ENCODE measurements around the gene CCNL1.

CCNL1 gene

DNA sequence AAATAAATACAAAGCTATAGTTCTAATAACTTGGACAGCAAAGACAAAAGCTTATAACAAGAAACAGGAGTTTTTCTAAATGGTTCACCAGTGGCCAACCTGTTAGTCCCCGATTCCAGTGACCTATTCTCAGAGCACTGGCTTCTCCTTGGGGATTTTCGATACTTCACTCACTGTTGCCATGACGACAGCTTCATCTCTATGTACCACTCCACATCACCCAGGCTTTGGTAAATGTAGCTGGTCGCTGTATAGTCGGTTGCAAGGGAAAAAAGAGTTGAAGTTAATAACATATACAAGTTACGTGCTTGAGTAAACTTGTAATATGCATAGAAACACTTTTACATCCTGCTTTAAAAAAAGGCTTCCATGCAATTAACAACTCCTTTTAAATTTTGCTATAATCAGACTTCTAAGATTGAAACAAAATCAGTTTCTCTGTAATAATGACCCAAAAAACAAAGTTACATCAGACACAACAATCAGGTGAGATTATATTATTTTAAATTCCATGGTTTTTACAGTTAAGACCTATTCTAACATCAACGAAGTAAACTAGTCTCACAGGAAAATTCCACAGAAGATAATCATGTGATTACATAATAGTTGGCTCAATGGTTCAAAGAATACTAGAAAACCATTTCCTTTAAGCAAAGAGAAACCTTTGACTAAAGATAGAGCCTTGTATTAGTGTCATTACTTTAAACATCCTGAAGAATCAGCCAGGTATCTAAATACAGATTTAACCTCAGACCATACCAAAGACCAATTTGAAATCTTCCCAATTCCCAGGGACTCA, 2.9 kb downstream of the CCNL1 start:
- Histone ChIP-seq H3K27me3 (ENCODE audit: control insufficient read depth, insufficient read depth, low read length) (no peaks in the 10 kb centered on the region), H3K9me3 (ENCODE audit: control insufficient read depth, low read length) (no peaks in the 10 kb centered on the region), H2AFZ (no peak overlapping the region), H3K36me3 (ENCODE audit: control insufficient read depth, insufficient read depth, low read length) (no peaks in the 10 kb centered on the region), H3K9ac (no peak overlapping the region), H3K4me1 (peaks cover 24% of the 10 kb centered on the region), H3K4me3 (ENCODE audit: low read depth, low read length) (no peak overlapping the region), H3K4me2 (ENCODE audit: low read length) (no peak overlapping the region), H3K79me2 (peaks cover 35% of the 10 kb centered on the region), H3K27ac (no peak overlapping the region)
- no peak for TF ChIP-seq CTCF (IDR thresholded peaks at IDR 0.05)

GRCh38 chr3:157155591-157155990, 4.4 kb downstream of the CCNL1 start:
- Histone ChIP-seq H3K4me1 (peaks cover 18% of the 10 kb centered on the region), H3K27me3 (ENCODE audit: control insufficient read depth, insufficient read depth, low read length) (no peaks in the 10 kb centered on the region), H3K9ac (no peak overlapping the region), H3K9me3 (ENCODE audit: control insufficient read depth, low read length) (no peaks in the 10 kb centered on the region), H3K27ac (no peak overlapping the region), H3K4me2 (ENCODE audit: low read length) (no peak overlapping the region), H2AFZ (no peak overlapping the region), H3K79me2 (peaks cover 35% of the 10 kb centered on the region), H3K36me3 (ENCODE audit: control insufficient read depth, insufficient read depth, low read length) (no peaks in the 10 kb centered on the region), H3K4me3 (ENCODE audit: low read depth, low read length) (no peak overlapping the region)
- TF ChIP-seq CTCF (IDR thresholded peaks at IDR 0.05), result no peak

GRCh38 chr3:157154563-157155330, 5.2 kb downstream of the CCNL1 start:
- Histone ChIP-seq H3K4me2 (ENCODE audit: low read length) (peak overlapping the region; percentile 32), H3K9me3 (ENCODE audit: control insufficient read depth, low read length) (no peaks in the 10 kb centered on the region), H3K27me3 (ENCODE audit: control insufficient read depth, insufficient read depth, low read length) (no peaks in the 10 kb centered on the region), H3K4me1 (peaks cover 18% of the 10 kb centered on the region), H3K9ac (no peak overlapping the region), H2AFZ (no peak overlapping the region), H3K36me3 (ENCODE audit: control insufficient read depth, insufficient read depth, low read length) (no peaks in the 10 kb centered on the region), H3K4me3 (ENCODE audit: low read depth, low read length) (no peak overlapping the region), H3K27ac (no peak overlapping the region), H3K79me2 (peaks cover 35% of the 10 kb centered on the region)
- no peak for TF ChIP-seq CTCF (IDR thresholded peaks at IDR 0.05)

- H2AFZ ChIP-seq, result no peak overlapping the region
- no peak for TF ChIP-seq CTCF (IDR thresholded peaks at IDR 0.05)
- peaks cover 23% of the 10 kb centered on the region for H3K79me2 ChIP-seq
- no peaks in the 10 kb centered on the region for H3K9me3 ChIP-seq (ENCODE audit: control insufficient read depth, low read length)
- H3K4me2 ChIP-seq (ENCODE audit: low read length), result no peak overlapping the region
- no peaks in the 10 kb centered on the region for H3K36me3 ChIP-seq (ENCODE audit: control insufficient read depth, insufficient read depth, low read length)
- no peak overlapping the region for H3K4me3 ChIP-seq (ENCODE audit: low read depth, low read length)
- H3K9ac ChIP-seq, result no peak overlapping the region
- H3K4me1 ChIP-seq, result peaks cover 15% of the 10 kb centered on the region
- H3K27ac ChIP-seq, result no peak overlapping the region
- H3K27me3 ChIP-seq (ENCODE audit: control insufficient read depth, insufficient read depth, low read length), result no peaks in the 10 kb centered on the region
These were observed 7.0 kb downstream of the CCNL1 start for GRCh38 chr3:157152930-157153329.

Measured in parathyroid adenoma (tissue), 2 donors.